Neutrophil (primary cell): ENCODE results near the gene ST3GAL5.

Source experiments
- H3K27ac ChIP-seq: fragments of 200-600 bp; sonication (generic); 2 replicates; pipeline ENCODE4 v1.5.1; 2016; ENCODE audit warnings: mild to moderate bottlenecking, moderate library complexity
- H3K27me3 ChIP-seq: fragments of 200-600 bp; sonication (generic); 2 replicates; pipeline ENCODE4 v1.6.0; 2016; ENCODE audit warnings: mild to moderate bottlenecking
- H3K36me3 ChIP-seq: fragments of 200-600 bp; sonication (generic); 2 replicates; pipeline ENCODE4 v1.5.1; 2017
- H3K4me1 ChIP-seq, 2 experiments: fragments of 200-600 bp in 1 of 2; sonication (generic) in 1 of 2; 1 replicate in 1 of 2; 2 replicates in 1 of 2; pipeline versions ENCODE4 v1.5.1 to v1.6.1; 2013 to 2016; ENCODE audit warnings: low read depth in 1 of 2, low read length in 1 of 2, mild to moderate bottlenecking in 1 of 2, moderate library complexity in 1 of 2; ENCODE audit not compliant: control insufficient read depth in 1 of 2, insufficient read depth in 1 of 2
- H3K4me3 ChIP-seq, 2 experiments: fragments of 200-600 bp in 1 of 2; sonication (generic) in 1 of 2; 1 replicate in 1 of 2; 2 replicates in 1 of 2; pipeline ENCODE4 v1.5.1; 2013 to 2016; ENCODE audit warnings: low read depth in 1 of 2, low read length in 1 of 2, mild to moderate bottlenecking in 1 of 2, moderate library complexity in 1 of 2
- H3K9me3 ChIP-seq: fragments of 200-600 bp; sonication (generic); 2 replicates; pipeline ENCODE4 v1.5.1; 2016
- CTCF ChIP-seq: fragments of 200-600 bp; sonication (generic); IDR thresholded peaks from 2 replicates; pipeline ENCODE4 v1.5.1; 2016; ENCODE audit warnings: antibody characterized with exemption

Gene ST3GAL5

GRCh38 chr2:85888684-85889626 is at the start of gene ST3GAL5:
TSS of gene ST3GAL5 (minus strand) at chr2:85888990. CDS start at chr2:85888905, 85 bp downstream.
- Histone ChIP-seq H3K9me3 (no peaks in the 10 kb centered on the region), H3K4me3 (peak within 1 kb of the TSS; percentile 74 to 91), H3K27me3 (peaks cover 69% of the 10 kb centered on the region), H3K4me1 (peaks cover 22 to 29% of the 10 kb centered on the region in 2 experiments), H3K27ac (peak within 1 kb of the TSS; percentile 22), H3K36me3 (no peaks in the 10 kb centered on the region)
- peak; percentile 47 for TF ChIP-seq CTCF

- TF ChIP-seq CTCF, result no peak
- Histone ChIP-seq H3K9me3 (no peaks in the 10 kb centered on the region), H3K4me1 (no peaks in the 10 kb centered on the region), H3K4me3 (no peak overlapping the region), H3K36me3 (no peaks in the 10 kb centered on the region), H3K27me3 (peaks cover 17% of the 10 kb centered on the region), H3K27ac (no peak overlapping the region)
Measured at GRCh38 chr2:85938456-85938855, 49.7 kb upstream of the ST3GAL5 start.

- H3K27ac ChIP-seq, result no peak overlapping the region
- H3K4me3 ChIP-seq, result no peak overlapping the region
- TF ChIP-seq CTCF, result no peak
- H3K4me1 ChIP-seq, result no peaks in the 10 kb centered on the region
- H3K9me3 ChIP-seq, result no peaks in the 10 kb centered on the region
- H3K27me3 ChIP-seq, result peaks cover 24% of the 10 kb centered on the region
- H3K36me3 ChIP-seq, result no peaks in the 10 kb centered on the region
Measured at GRCh38 chr2:85937069-85937439, 48.3 kb upstream of the ST3GAL5 start.

GRCh38 chr2:85936421-85937068 is 47.8 kb upstream of the ST3GAL5 start:
- Histone ChIP-seq H3K9me3 (no peaks in the 10 kb centered on the region), H3K4me1 (no peaks in the 10 kb centered on the region), H3K27ac (no peak overlapping the region)

GRCh38 chr2:85935746-85936208 is 47.0 kb upstream of the ST3GAL5 start:
- H3K9me3 ChIP-seq, result no peaks in the 10 kb centered on the region
- H3K4me3 ChIP-seq, result no peak overlapping the region
- no peaks in the 10 kb centered on the region for H3K36me3 ChIP-seq
- H3K4me1 ChIP-seq, result no peaks in the 10 kb centered on the region
- no peak overlapping the region for H3K27ac ChIP-seq
- no peak for TF ChIP-seq CTCF
- peaks cover 24% of the 10 kb centered on the region for H3K27me3 ChIP-seq

More at GRCh38 chr2:85936421-85937068, 47.8 kb upstream of the ST3GAL5 start:
- H3K36me3 ChIP-seq, result no peaks in the 10 kb centered on the region
- TF ChIP-seq CTCF, result no peak
- H3K27me3 ChIP-seq, result peaks cover 24% of the 10 kb centered on the region
- no peak overlapping the region for H3K4me3 ChIP-seq
